ENCODE measurements around the gene DCAF10.
A peak's percentile ranks its signal among the peaks of the same experiment; 100 is the strongest.
"Not testable (repeated sequence)": the region's sequence is repeated elsewhere in the genome, so short reads cannot be mapped to it uniquely, and the experiment has no call there.

Gene DCAF10

DNA sequence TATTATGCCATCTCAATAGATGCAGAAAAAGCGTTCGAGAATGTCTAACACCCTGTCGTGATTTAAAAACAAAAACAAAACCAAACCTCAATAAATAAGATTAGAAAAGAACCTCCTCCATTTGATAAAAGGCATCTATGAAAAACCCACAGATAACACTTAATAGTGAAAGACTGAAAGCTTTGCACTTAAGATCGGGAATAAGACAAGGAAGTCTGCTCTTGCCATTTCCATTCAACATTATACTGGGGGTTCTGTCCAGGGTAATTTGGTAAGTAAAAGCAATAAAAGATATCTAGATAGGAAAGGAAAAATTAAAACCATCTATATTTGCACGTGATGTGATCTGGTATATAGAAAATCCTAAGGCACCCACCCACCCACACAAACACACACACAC is 8.5 kb upstream of the DCAF10 start:
- no peak for DNase-seq

DNA sequence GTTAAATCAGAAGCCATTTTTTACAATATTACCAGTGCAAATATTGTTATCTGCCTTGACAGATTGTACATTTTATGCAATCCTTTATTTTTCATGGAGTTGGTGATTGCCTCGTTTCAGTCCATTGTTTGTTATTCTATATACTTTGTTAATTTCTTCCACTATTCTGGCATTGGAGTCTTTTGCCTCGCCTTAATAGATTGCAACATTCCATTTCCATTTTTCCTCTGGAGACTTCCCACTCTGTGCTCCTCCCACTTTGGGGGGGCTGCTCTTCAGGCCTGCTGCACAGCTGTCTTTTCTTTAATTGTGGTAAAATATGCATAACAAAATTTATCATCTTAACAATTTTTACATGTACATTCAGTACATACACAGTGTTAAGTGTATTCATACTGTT is 4.4 kb upstream of the DCAF10 start:
- no peak for DNase-seq

DNA sequence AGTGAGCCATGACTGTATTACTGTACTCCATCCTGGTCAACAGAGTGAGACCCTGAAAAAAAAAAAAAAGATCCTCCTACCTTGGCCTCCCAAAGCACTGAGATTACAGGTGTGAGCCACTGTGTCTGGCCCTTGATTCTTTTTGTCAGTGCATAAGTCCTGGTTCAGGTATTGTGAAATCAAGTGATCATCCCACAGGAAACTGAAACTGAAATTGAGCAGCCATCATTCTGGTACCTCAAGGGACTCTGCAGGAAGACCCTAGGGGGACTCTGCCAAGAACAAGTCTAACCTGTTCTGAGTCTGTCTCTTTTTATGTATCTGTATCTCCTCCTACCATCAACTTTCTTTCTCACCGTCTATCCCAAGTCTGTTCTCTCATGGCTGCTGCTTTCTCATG is 1.9 kb upstream of the DCAF10 start:
- no peak for DNase-seq

DNA sequence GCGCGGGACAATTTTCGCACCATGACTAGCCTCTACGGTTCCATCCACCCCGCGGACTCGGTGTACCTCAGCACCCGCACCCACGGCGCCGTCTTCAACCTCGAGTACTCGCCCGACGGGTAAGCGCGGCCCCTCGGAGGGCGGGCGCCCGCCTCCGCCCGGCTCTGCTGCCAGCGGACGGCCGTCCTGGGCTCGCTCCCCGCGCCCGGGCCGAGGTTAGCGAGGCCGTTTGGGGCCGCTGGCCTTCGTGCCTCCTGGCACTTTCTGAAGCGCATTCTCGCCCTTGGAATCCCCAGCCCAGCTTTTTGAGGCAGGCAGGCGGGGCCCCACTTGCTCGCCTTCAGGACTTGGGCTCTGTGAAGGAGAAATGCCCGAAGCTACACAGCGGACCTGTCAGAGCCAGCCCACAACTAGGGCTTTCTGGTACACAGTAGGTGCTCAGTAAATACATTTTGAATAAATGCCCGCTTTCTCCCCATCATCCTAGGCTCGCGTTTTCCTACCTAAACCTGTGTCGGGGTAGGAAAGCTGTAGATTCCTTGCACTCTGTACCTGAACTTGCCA is 772 bp downstream of the DCAF10 start:
- no peak for DNase-seq

DNA sequence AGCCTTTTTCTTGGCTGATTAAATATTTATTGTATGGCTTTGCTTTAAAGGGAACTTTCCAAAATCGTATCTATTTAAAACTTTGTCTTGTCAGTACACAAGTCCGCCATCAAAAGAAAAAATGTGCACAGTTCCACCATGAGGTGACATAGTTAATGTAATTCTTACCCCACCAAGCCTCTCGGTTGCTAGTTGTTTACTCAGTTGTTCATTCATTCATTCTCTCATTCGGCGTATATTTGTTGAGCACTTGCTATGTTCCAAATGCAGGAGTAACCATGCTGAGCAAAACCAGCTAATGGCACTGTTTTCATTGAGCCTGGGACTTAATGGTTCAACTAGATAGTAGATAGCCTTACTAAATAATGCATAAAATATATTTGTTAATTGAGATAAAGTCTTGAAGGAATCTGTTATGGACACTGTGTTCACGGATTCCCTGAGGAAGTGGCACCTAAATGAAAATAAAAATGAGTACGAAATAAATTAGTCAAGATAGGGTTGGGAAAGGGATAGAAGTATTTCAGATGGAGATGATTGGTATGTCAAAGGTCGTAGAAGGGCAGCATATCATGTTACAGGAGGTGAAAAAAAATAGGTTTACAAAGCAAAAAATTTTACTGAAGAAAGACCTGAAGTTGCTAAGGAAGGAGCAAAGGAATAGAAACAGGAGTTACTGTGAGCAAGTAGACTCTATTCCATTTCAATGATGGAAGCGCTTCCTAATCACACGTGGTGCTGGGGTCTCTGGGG is 1.5 kb downstream of the DCAF10 start:
- DNase-seq, result no peak

DNA sequence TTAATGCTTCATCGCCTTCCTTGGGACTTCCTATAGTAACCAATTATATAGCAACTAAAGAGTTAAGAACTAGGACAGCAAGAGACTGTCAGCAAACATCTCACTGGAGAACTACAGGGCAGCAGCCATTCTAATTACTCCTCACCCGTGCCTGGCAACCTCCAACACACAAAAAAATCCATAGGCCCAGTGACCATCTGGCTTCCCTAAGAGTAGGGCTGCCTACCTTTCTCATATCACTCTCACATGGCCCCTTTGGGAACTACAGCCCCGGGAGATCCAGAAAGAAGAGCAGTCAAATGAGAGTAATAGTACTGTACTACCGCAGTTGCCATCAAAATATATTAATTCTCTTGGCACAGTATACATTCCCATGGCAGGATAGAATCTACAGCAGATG is 5.7 kb downstream of the DCAF10 start:
- DNase-seq, result no peak

DNA sequence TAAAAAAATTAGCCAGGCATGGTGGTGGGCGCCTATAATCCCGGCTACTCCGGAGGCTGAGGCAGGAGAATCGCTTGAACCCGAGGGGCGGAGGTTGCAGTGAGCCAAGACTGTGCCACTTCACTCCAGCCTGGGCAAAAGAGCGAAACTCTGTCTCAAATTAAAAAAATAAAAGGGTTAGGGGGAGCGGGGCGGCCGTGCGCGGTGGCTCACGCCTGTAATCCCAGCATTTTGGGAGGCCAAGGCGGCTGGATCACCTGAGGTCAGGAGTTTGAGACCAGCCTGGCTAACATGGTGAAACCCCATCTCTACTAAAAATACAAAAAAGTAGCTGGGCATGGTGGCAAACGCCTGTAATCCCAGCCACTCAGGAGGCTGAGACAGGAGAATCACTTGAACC is 9.1 kb downstream of the DCAF10 start:
- not testable (repeated sequence) for DNase-seq

DNA sequence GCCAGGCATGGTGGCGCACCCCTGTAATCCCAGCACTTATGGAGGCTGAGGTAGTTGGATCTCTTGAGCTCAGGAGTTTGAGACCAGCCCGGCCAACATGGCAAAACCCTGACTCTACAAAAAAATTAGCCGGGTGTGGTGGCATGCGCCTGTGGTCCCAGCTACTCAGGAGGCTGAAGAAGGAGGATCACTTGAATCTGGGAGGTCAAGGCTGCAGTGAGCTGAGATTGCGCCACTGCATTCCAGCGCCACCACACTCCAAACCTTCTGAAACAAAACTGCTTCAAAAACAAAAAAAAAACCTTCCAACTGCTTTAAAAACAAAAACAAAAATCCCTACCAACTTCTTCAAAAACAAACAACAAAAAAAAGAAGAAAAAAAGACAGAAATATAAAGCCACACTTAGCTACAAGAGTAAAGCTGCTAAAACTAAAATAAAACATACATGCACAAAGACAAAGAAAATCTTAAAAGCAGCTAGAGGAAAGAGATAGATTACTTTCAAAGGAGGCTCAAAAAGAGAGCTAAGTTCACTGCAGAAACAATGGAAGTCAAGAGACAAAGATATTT is 11.4 kb downstream of the DCAF10 start:
- DNase-seq, result no peak

DNA sequence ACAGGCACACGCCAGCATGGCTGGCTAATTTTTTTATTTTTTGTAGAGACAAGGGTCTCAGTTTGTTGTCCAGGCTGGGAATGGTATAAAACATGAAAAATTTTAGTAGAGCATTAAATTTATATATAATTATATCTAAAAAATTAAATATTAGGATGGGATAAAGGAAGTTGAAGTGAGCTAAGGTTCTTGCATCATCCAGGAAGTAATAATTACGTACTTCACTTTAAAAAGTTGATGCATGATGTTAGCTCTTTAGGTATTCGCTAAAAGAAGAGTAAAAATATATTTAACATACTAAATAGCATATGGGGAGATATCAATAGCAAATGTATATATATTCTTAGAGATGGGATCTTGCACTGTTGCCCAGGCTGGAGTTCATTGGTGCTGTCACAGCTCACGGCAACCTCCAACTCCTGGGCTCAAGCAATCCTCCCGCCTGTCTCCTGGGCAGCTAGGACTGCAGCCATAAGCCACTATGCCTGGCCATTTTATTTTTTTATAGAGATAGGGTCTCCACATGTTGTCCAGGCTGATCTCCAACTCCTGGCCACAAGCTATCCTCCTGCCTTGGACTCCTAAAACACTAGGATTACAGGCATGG is 12.3 kb downstream of the DCAF10 start:
- no peak for DNase-seq

DNA sequence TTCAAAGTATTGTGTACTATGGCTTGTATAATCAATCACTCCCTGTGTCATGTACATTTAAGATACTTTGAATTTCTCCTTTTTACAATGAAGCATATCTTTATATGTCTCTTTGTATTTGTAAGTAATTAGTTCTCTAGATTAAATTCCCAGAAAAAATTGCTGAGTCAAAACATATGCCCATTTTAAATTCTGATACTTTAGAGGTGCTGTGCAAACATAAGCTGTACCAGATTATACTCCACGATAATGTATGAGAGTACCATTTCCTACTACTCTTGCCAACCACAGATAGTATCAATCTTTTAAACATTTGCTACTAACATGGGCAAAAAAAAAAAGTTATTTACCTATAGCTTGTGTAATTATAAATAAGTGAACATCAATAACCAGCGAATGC is 18.3 kb downstream of the DCAF10 start:
- DNase-seq, result no peak

DNA sequence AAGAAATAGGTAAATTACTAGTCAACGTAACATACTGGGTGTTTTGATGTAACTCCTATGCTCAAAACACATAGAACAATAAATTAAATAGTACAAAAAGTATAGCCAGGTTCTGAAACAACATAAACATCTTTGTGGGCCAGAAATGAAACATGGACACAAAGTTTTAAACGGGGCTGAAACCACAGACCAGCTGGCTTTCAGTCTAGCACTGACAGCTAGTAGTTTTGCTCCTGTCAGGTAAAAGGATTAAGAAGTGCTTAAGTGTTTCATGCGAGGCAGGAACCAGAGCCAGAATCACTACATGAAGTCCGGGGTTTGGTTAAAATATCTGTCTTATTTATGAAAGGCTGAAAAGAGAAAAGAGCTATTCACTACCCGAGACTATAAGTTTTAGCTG is 19.5 kb downstream of the DCAF10 start:
- DNase-seq, result no peak

DNA sequence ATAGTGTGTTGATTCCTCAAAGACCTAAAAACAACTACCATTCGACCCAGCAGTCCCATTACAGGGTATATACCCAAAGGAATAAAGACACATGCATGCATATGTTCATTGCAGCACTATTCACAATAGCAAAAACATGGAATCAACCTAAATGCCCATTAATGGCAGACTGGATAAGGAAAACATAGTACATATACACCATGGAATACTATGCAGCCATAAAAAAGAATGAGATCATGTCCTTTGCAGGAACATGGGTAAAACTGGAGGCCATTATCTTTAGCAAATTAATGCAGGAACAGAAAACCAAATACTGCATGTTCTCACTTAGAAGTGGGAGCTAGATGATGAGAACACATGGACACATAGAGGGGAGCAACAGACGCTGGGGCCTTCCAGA is 24.6 kb downstream of the DCAF10 start:
- not testable (repeated sequence) for DNase-seq

DNA sequence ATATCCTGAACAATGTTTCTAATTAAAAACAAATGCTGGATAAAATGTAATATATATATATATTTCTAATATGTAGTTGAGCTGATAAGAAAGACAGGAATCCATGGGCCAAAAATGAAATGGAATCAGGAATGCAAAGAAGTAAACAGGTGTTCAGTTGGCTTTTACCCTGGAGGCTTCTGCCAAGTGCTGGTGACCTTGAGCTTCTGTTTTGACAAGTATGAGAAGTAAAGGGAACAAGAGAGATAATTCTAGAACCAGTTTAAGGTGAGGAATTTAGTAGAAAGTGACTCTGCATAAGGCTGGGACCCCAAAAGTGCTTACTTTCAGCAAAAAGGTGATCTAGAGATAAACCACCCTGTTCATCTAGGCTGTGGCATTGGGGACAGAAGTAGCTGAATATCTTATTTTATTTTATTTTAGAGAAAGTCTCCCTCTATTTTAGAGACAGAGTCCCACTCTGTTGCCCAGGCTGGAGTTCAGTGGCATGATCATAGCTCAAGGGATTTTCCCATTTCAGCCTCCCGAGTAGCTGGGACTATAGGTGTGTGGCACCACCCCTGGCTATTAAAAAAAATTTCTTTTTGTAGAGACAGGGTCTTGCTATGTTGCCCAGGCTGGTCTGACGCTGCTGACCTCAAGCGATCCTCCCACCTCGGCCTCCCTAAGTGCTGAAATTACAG is 27.0 kb downstream of the DCAF10 start:
- DNase-seq, result no peak

DNA sequence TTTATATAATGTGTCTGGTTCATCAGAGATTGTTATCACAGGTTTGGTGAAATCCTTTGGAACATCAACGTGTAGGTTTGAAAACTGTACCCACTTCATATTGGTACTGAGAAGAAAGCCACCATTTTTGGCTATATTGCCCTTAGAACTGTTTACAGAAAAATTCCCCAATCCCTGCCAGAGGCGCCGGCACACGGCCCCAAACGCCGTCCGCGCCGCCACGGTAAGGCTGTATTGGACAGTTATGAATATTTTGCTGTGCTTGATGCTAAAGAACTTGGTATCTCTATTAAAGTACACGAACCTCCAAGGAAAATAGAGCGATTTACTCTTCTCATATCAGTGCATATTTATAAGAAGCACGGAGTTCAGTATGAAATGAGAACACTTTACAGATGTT is 35.2 kb downstream of the DCAF10 start:
- DNase-seq, result no peak

DNA sequence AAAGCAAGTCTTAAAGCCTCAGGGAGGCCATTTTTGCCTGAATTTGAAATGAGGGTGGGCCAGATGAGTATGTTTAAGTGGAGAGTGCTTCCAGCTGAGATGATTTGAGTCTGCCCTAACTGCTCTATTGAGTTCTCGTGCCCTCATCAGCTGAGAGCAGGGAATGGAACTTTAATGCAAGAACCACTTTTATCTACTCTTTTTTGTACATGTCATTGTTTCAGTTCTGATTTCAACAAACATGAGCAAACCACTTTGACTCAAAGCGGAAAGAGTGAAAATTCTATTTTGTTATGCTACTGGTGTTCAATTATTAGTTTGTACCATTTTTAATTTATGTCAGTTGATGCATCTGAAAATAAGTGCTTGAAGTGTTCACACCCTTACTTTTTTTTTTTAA is 35.8 kb downstream of the DCAF10 start:
- no peak for DNase-seq

DNA sequence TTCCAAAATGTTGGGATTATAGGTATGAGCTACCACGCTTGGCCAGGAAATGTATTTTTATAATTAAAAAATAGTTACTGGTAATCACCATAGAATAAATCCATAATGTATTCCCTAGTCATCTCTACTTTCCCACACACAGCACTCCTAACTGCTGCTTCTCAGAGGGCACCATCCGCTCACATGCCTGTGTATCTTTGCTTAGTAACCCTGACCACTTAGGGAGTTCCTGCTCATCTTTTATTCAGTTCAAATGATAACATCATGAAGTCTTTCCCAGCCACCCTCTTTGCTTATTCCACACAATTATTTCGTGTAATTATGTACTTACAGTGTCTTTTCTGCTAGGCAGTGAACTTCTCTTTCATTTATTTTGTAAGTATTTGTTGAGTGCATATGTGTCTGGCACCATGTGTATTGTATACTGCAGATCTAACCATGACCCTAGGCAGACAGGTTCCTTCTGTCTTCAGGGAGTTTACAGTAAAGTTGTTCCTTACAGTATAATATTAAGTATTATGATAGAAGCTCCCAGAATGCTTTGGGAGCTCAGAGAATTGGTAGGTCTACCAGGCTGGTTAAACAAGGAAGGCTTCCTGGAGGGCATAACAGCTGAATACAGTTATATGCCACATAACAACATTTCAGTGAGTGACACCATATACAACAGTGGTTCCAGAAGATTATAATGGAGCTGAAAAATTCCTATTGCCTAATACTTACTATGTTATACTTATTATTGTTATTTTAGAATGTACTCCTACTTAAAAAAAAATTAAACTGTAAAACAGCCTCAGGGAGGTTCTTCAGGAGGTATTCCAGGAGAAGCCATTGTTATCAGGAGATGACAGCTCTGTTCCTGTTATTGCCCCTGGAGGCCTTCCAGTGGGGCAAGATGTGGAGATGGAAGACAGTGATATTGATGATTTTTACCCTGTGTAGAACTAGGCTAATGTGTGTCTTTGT is 39.2 kb downstream of the DCAF10 start:
- no peak for DNase-seq

DNA sequence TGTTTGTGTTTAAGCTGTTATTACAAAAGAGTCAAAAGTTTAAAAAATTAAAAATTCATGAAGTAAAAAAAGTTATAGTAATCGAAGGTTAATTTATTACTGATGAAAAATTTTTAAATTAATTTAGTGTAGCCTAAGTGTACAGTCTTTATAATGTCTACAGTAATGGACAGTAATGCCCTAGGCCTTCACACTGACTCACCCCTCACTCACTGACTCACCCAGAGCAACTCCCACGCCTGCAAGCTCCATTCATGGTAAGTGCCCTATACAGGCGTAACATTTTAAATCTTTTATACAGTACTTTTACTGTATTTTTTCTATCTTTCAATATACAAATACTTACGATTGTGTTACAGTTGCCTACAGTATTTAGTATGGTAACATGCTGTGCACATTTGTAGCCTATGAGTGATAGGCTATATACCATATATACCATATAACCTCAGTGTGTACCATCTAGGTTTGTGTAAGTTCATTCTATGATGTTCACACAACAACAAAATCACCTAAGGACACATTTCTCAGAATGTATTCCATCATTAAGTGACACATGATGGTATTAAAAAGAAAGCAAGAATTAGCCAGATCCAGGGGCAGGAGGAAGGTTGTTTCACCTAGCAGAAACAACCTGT is 40.1 kb downstream of the DCAF10 start:
- DNase-seq, result peak; percentile 2

DNA sequence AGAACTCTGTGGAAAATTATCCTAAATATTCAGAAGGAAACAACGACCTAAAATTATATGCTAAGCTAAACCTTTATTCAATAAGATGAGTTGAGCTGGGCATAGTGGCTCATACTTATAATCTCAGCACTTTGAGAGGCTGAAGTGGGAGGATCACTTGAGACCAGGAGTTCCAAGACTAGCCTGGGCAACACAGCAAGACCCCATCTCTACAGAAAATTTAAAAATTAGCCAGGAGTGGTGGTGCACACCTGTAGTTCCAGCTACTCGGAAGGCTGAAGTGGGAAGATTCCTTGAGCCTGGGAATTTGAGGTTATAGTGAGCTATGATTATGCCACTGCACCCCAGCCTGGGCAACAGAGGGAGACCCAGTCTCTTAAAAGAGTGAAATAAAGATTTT is 51.6 kb downstream of the DCAF10 start:
- DNase-seq, result no peak

DNA sequence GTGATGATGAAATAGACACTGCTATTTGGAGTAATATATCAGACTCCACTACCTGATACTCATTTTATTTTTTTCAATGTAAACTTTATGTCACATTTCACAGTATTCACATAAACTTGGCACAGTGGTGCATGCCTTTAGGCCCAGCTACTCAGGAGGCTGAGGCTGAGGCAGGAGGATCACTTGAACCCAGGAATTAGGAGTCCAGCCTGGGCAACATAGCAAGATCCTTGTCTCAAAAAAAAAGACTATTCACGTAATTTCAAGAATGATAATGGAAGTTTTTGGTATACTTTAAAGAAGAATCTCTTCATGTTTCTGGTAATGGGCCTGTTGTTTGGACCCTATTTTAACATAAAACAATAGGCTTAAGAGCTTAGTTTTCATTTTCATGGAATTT is 56.0 kb downstream of the DCAF10 start:
- DNase-seq, result no peak

DNA sequence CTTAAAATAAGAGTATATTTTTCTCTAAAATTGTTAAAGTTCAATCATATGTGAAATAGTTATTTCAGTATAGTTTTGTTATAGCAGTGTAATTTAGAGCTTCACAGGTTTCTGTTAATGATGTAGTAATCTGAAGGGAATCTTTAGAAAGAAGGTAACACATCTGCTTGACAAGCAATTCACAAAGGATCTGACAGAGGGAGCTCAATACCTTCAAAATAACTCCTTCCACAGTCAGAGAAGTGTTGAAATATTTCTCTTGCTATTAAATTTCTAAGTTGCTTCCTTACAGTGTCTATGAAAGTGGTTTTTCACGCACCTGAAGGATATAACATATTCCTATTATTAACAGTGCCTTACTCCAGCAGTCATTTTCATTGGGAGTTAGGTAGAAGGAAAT is 58.4 kb downstream of the DCAF10 start:
- no peak for DNase-seq

DNA sequence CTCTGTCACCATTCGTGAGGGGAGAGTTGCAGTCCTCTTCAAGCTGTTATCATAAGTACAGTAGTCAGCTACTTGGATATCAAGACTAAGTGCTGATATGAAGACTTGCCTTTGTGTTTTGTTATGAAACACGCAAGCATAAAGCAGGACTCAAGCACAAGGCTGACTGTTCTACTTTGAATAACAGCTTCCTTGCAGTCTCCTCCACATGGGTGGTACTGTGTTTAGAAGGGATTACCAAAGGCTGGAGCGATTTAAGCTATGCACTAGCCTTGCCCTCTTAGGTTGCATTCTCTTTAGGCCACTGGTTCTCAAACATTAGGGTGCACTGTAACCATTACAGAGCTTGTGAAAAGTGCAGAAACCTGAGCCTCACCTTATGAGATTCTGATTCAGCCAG is 61.9 kb downstream of the DCAF10 start:
- DNase-seq, result no peak
